K562 (cell line): ENCODE results near the gene TTC16. TPM values are rescaled to one million over a fixed set of nuclear protein-coding genes. Genes with fewer than 3 reads are reported as not detected.

Experiments
- ATAC-seq: fragments of 200-7000 bp; cut with Tn5 transposase; 3 replicates; pipeline ENCODE4 v1.9.1; 2020; ENCODE audit warnings: moderate library complexity
- BruUV-seq: library from RNA; stranded (reverse); fragments of 400-500 nt; replicated peaks from 2 replicates; lab custom pipeline; 2021; lab: Mats Ljungman, UMichigan
- CTCF ChIA-PET: fragments of 300-600 bp; formaldehyde crosslinking; extraction: SDS; loops from one replicate; lab custom pipeline; 2021; ENCODE audit warnings: low intra/inter-chr PET ratio; lab: Yijun Ruan, JAX
- POLR2A ChIA-PET: fragments of 300-600, 350-650 bp; sonication (Branson Sonifier 250); formaldehyde crosslinking; extraction: SDS; loops from one replicate; lab custom pipeline; 2021; ENCODE audit warnings: antibody characterized with exemption, inconsistent platforms; lab: Yijun Ruan, JAX
- DNase-seq, 4 experiments: peaks; one replicate each; pipeline versions ENCODE4 v3.0.0 to v3.0.0-alpha.2; 2011 to 2018; ENCODE audit warnings: low spot score in 3 of 4, mixed read lengths in 3 of 4; ENCODE audit errors: extremely low read depth in 1 of 4
- FAIRE-seq: peaks from 2 replicates; lab custom pipeline; 2011; peaks lifted over from hg19 to GRCh38; lab: Jason Lieb, UNC
- H2AFZ ChIP-seq: 2 replicates; pipeline ENCODE4 v1.6.0; 2011; ENCODE audit warnings: low read depth, low read length, control low read depth, inconsistent platforms
- H3K27ac ChIP-seq: fragments of 200-600 bp; 3 replicates; pipeline ENCODE4 v1.8.0; 2011; ENCODE audit warnings: low read depth, mild to moderate bottlenecking, control low read depth, inconsistent platforms, low read length, moderate library complexity, mixed read lengths; ENCODE audit errors: extremely low read depth
- H3K27me3 ChIP-seq, 2 experiments: fragments of 300-600 bp in 1 of 2; 2 replicates in 1 of 2; 3 replicates in 1 of 2; pipeline versions ENCODE4 v1.6.0 to v1.8.0; 2011; ENCODE audit warnings: inconsistent platforms in 2 of 2, low read length in 2 of 2, mild to moderate bottlenecking in 1 of 2, mixed read lengths in 1 of 2, moderate library complexity in 1 of 2; ENCODE audit not compliant: control insufficient read depth in 2 of 2, insufficient read depth in 2 of 2
- H3K36me3 ChIP-seq: fragments of 300-600 bp; 3 replicates; pipeline ENCODE4 v1.8.0; 2011; ENCODE audit warnings: mild to moderate bottlenecking, low read length, inconsistent platforms; ENCODE audit not compliant: control insufficient read depth, insufficient read depth
- H3K4me1 ChIP-seq, 2 experiments: fragments of 200-600 bp in 1 of 2; replicated peaks in 1 of 2; 2 replicates in 1 of 2; 3 replicates in 1 of 2; pipeline versions ENCODE4 v1.5.1 to v1.8.0; 2011; ENCODE audit warnings: inconsistent platforms in 2 of 2, low read length in 2 of 2, mild to moderate bottlenecking in 1 of 2, mixed read lengths in 1 of 2, moderate library complexity in 1 of 2; ENCODE audit not compliant: control insufficient read depth in 2 of 2, insufficient read depth in 2 of 2
- H3K4me2 ChIP-seq: 2 replicates; pipeline ENCODE4 v1.6.1; 2011; ENCODE audit warnings: low read length, control low read depth, inconsistent platforms, mixed read lengths; ENCODE audit not compliant: insufficient read depth
- H3K4me3 ChIP-seq: fragments of 200-600 bp; sonication (generic), shearing (Covaris generic); 2 replicates; pipeline ENCODE4 v1.5.1; 2016; ENCODE audit warnings: control low read depth, inconsistent platforms
- H3K79me2 ChIP-seq: fragments of 200-600 bp; 3 replicates; pipeline ENCODE4 v1.8.0; 2011; ENCODE audit warnings: low read length, inconsistent platforms; ENCODE audit not compliant: control insufficient read depth, insufficient read depth
- H3K9ac ChIP-seq, 2 experiments: 2 replicates each; pipeline versions ENCODE4 v1.6.0 to v1.6.1; 2011; ENCODE audit warnings: low read depth in 2 of 2, low read length in 2 of 2, control low read depth in 1 of 2, inconsistent platforms in 1 of 2, mild to moderate bottlenecking in 1 of 2, mixed read lengths in 1 of 2; ENCODE audit not compliant: insufficient read depth in 1 of 2
- H3K9me1 ChIP-seq: one replicate; pipeline ENCODE4 v1.6.0; 2011; ENCODE audit warnings: inconsistent platforms, mild to moderate bottlenecking, low read length, moderate library complexity; ENCODE audit not compliant: control insufficient read depth, insufficient read depth
- H3K9me3 ChIP-seq: replicated peaks from 2 replicates; pipeline ENCODE4 v1.5.1; 2011; ENCODE audit warnings: low read depth, low read length, inconsistent platforms; ENCODE audit not compliant: control insufficient read depth, insufficient read depth
- H4K20me1 ChIP-seq: replicated peaks from 2 replicates; pipeline ENCODE4 v1.6.1; 2011; ENCODE audit warnings: low read length, inconsistent platforms, mixed read lengths; ENCODE audit not compliant: control insufficient read depth, insufficient read depth
- BACH1 ChIP-seq: fragments of 200-800 bp; sonication (Bioruptor generic); IDR thresholded peaks from 2 replicates; pipeline ENCODE4 v1.6.1; 2016; ENCODE audit warnings: missing genetic modification characterization, missing compliant biosample characterization
- EGR1 ChIP-seq: fragments of 450-650 bp; conservative IDR thresholded peaks from 2 replicates; pipeline ENCODE4 v1.6.1; 2017; ENCODE audit warnings: mild to moderate bottlenecking
- MAZ ChIP-seq, 2 experiments: fragments of 450-650 bp in 1 of 2; sonication (generic) in 1 of 2; formaldehyde crosslinking; IDR thresholded peaks in 1 of 2; conservative IDR thresholded peaks in 1 of 2; 2 replicates each; pipeline versions ENCODE4 v1.4.0 to v1.5.0; 2020; ENCODE audit warnings: mild to moderate bottlenecking in 1 of 2, missing genetic modification reagents in 1 of 2
- RAD21 ChIP-seq, 2 experiments: fragments of 250-450 bp in 1 of 2; fragments of 450-650 bp in 1 of 2; sonication (Bioruptor Pico) in 1 of 2; formaldehyde crosslinking in 1 of 2; IDR thresholded peaks in 1 of 2; conservative IDR thresholded peaks in 1 of 2; 2 replicates each; pipeline versions ENCODE4 v1.4.0 to v1.8.0; 2020 to 2022; ENCODE audit warnings: mild to moderate bottlenecking in 2 of 2, moderate library complexity in 1 of 2
- TFAM ChIP-seq: fragments of 250-450 bp; sonication (Bioruptor Pico); conservative IDR thresholded peaks from 2 replicates; pipeline ENCODE4 v1.5.0; 2021; ENCODE audit warnings: mild to moderate bottlenecking, moderate library complexity
- TRIM28 ChIP-seq: fragments of 450-650 bp; IDR thresholded peaks from 2 replicates; pipeline ENCODE4 v1.6.1; 2017
- ZC3H11A ChIP-seq: IDR thresholded peaks from 2 replicates; pipeline ENCODE4 v1.6.1; 2012; ENCODE audit warnings: low read depth, low read length, improper control_type of control experiment
- WGBS: fragments of 100-300 bp; shearing (Covaris generic); methylation state at CpG from one replicate; pipeline ENCODE4 v1.1.6; 2016; ENCODE audit warnings: low coverage, mixed read lengths; ENCODE audit not compliant: insufficient coverage; ENCODE audit errors: missing lambda C conversion rate; 5-methylcytosine and 5-hydroxymethylcytosine counted together
- in situ Hi-C: fragments of 300-500 bp; cut with MboI; formaldehyde crosslinking; loops from 4 replicates; pipeline ENCODE4 v1.15.0; 2018; ENCODE audit warnings: inconsistent platforms, mixed read lengths
- intact Hi-C: fragments of 100-400 bp; cut with micrococcal nuclease; formaldehyde crosslinking; loops from 2 replicates; pipeline ENCODE4 v1.14.2; 2022
- polyA plus RNA-seq, 8 experiments: library from polyadenylated mRNA; depleted of rRNA in 4 of 8; stranded (reverse) in 5 of 8; unstranded in 3 of 8; fragments of >200 nt; fragmentation: Nextera tagmentation in 2 of 8; fragmentation: Illumina TruSeq in 1 of 8; extraction: Ambion mirVana in 2 of 8; extraction: Trizol in 1 of 8; gene quantifications; 2 replicates each; pipeline versions ENCODE4 v1.2.1 to v1.2.3, GENCODE V29; 2011 to 2014; ENCODE audit warnings: inconsistent platforms in 1 of 8, missing spikeins in 1 of 8
- total RNA-seq, 7 experiments: library from RNA; depleted of rRNA in 6 of 7; stranded (reverse); fragments of >200 nt in 6 of 7; fragmentation: Illumina TruSeq in 2 of 7; extraction: Trizol in 2 of 7; gene quantifications; 2 replicates each; pipeline versions ENCODE4 v1.2.1 to v1.2.3, GENCODE V29; 2011 to 2021; ENCODE audit warnings: low replicate concordance in 1 of 7

TTC16 gene
- total and polyA plus RNA-seq, 9 of the 15 experiments (the other 6 are each of a cell fraction or from before 2014, with no cell fraction given), result 0.11 TPM; not detected in 8

GRCh38 chr9:127690735-127691134 is 25.1 kb upstream of the TTC16 start:
- no peaks in the 10 kb centered on the region for H3K9me3 ChIP-seq
- 79% methylated on average over 10 of the region's 10 CpGs for WGBS
- H3K4me1 ChIP-seq, result no peaks in the 10 kb centered on the region
- DNase-seq (no peak), ATAC-seq (no peak), FAIRE-seq (no peak)
- no peak overlapping the region for H3K4me2 ChIP-seq
- no peak overlapping the region for H3K4me3 ChIP-seq
- H3K9me1 ChIP-seq, result no peaks in the 10 kb centered on the region
- no peaks in the 10 kb centered on the region for H3K79me2 ChIP-seq
- H3K27me3 ChIP-seq, result no peaks in the 10 kb centered on the region
- peaks cover 5% of the 10 kb centered on the region; the same call in 1 of the 3 replicates for H3K36me3 ChIP-seq
- no peak overlapping the region for H3K27ac ChIP-seq
- no peak overlapping the region for H2AFZ ChIP-seq
- POLR2A ChIA-PET, result interaction anchor here (0.6 kb wide), 1 partner anchor 17 kb away, joined by 3 read pairs; the partner anchor contains the start of gene CFAP157
- in situ Hi-C loops (no loop called here), intact Hi-C loops (no loop called here)
- CTCF ChIA-PET, result no interaction called here
- TF ChIP-seq ZC3H11A, result no peak
- TF ChIP-seq RAD21 (CRISPR knock-in tag; conservative IDR thresholded peaks at IDR 0.05 in 1 of 2, IDR thresholded peaks at IDR 0.05 in 1 of 2), result no peak
- TF ChIP-seq TRIM28, result no peak
- no peak for TF ChIP-seq BACH1 (tag)
- TF ChIP-seq MAZ (CRISPR knock-in tag; conservative IDR thresholded peaks at IDR 0.05 in 1 of 2, IDR thresholded peaks at IDR 0.05 in 1 of 2), result no peak
- no peak for TF ChIP-seq EGR1
- no peak for TF ChIP-seq TFAM
- no peaks in the 10 kb centered on the region for H4K20me1 ChIP-seq
- no TSS peak for BruUV-seq
- H3K9ac ChIP-seq, result no peak overlapping the region
